Thoracic aorta (tissue), 2 donors: Measurements from ENCODE around the gene UACA. TPM values are rescaled to one million over a fixed set of nuclear protein-coding genes. Genes with fewer than 3 reads are reported as not detected.

ENCODE experiments used
- ATAC-seq: fragments of 150-250 bp; one replicate; pipeline ENCODE4 v1.8.0; 2017; ENCODE audit warnings: low read depth; ENCODE audit not compliant: insufficient number of reproducible peaks, low FRiP score
- DNase-seq: peaks from one replicate; pipeline ENCODE4 v3.0.0-alpha.2; 2020; ENCODE audit warnings: low spot score
- H3K27ac ChIP-seq, 2 donors: fragments of 200-600 bp; sonication (generic); 1 replicate in 1 of 2; 2 replicates in 1 of 2; pipeline ENCODE4 v1.5.1; 2016; ENCODE audit warnings: mild to moderate bottlenecking in 2 of 2, moderate library complexity in 2 of 2
- H3K27me3 ChIP-seq: fragments of 200-600 bp; sonication (generic); replicated peaks from 2 replicates; pipeline ENCODE4 v1.6.0; 2016; ENCODE audit warnings: mild to moderate bottlenecking; ENCODE audit not compliant: insufficient read depth
- H3K36me3 ChIP-seq: fragments of 200-600 bp; sonication (generic); one replicate; pipeline ENCODE4 v1.5.1; 2016
- H3K4me1 ChIP-seq, 2 donors: fragments of 200-600 bp; sonication (generic); 1 replicate in 1 of 2; 2 replicates in 1 of 2; pipeline versions ENCODE4 v1.5.1 to v1.6.0; 2016; ENCODE audit warnings: low read depth in 2 of 2, mild to moderate bottlenecking in 1 of 2; ENCODE audit not compliant: control insufficient read depth in 1 of 2
- H3K4me3 ChIP-seq: fragments of 200-600 bp; sonication (generic); 2 replicates; pipeline ENCODE4 v1.5.1; 2016; ENCODE audit warnings: mild to moderate bottlenecking
- H3K9me3 ChIP-seq: fragments of 200-600 bp; sonication (generic); 2 replicates; pipeline ENCODE4 v1.5.1; 2016
- total RNA-seq, 2 donors: library from RNA; depleted of rRNA; stranded (reverse); fragments of >200 nt; gene quantifications; one replicate each; pipeline versions ENCODE4 v1.1.0 to v1.2.3, GENCODE V29; 2016
- TF ChIP-seq, protein P1 (sequence below): fragments of 200-600 bp; sonication (generic); IDR thresholded peaks from one replicate; pipeline ENCODE4 v1.5.1; 2019; ENCODE audit warnings: antibody characterized with exemption

The UACA gene
- total RNA-seq, 2 donors from 2014 or later: 107 to 118 TPM

DNA sequence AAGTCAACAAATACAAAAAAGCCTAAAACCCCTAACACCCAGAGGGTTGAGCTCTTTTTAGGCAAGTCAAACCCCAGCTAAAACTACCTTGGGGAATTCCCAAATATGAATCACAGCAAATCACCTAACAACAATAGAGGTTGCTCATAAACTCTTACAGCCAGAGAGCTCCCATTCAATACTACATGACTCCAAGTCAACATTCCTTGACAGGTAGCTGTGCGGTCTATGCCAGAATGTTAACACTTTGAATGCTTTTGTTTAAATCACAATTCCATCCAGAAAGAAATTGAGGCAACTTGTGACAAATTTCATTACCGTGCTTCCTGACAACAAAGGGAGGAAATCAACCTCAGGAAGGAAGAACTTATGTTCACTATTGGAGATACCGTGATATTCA is 7.5 kb upstream of the UACA start:
- DNase-seq (no peak), ATAC-seq (no peak)
- H3K27me3 ChIP-seq: no peaks in the 10 kb centered on the region
- H3K27ac ChIP-seq: no peak overlapping the region
- H3K36me3 ChIP-seq: no peaks in the 10 kb centered on the region
- peaks cover 12 to 19% of the 10 kb centered on the region in 2 donors for H3K4me1 ChIP-seq
- TF ChIP-seq, protein P1, sequence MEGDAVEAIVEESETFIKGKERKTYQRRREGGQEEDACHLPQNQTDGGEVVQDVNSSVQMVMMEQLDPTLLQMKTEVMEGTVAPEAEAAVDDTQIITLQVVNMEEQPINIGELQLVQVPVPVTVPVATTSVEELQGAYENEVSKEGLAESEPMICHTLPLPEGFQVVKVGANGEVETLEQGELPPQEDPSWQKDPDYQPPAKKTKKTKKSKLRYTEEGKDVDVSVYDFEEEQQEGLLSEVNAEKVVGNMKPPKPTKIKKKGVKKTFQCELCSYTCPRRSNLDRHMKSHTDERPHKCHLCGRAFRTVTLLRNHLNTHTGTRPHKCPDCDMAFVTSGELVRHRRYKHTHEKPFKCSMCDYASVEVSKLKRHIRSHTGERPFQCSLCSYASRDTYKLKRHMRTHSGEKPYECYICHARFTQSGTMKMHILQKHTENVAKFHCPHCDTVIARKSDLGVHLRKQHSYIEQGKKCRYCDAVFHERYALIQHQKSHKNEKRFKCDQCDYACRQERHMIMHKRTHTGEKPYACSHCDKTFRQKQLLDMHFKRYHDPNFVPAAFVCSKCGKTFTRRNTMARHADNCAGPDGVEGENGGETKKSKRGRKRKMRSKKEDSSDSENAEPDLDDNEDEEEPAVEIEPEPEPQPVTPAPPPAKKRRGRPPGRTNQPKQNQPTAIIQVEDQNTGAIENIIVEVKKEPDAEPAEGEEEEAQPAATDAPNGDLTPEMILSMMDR: no peak
- H3K4me3 ChIP-seq: no peak overlapping the region
- H3K9me3 ChIP-seq: no peaks in the 10 kb centered on the region

DNA sequence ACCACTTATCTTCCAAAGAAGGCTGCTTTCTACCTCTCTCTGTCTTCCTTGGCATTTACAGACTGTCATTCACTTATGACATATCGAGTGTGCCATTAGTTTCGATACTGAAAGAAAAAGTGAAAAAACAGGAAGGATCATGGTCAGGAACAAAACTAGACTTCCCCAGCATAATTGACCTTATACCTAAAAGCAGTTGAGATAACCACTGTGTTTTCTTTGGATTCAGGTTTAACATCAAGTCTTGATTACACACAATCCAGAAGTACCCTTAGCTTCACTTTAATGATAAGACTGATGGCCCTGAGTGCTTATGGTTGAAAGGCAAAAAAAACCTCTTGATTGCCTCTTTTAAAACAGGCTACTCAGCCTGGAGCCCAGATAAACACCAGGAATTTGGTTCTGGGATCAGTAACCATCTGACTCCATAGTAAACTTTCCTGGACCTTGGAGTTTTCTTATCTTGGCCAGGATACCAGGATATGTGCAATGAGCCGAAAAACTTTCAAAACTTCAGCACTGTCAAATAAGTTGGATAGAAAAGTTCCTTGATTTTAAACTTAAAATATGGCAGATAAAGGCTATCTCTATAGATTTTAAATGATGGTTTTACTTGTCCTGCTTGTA is 5.0 kb upstream of the UACA start:
- no peak for ATAC-seq
- no peak overlapping the region for H3K27ac ChIP-seq
- H3K36me3 ChIP-seq: no peaks in the 10 kb centered on the region
- peaks cover 10 to 22% of the 10 kb centered on the region in 2 donors for H3K4me1 ChIP-seq
- peak overlapping the region; percentile 10 for H3K4me3 ChIP-seq
- H3K27me3 ChIP-seq: no peaks in the 10 kb centered on the region
- DNase-seq: no peak
- TF ChIP-seq, protein P1: no peak
- H3K9me3 ChIP-seq: no peaks in the 10 kb centered on the region

DNA sequence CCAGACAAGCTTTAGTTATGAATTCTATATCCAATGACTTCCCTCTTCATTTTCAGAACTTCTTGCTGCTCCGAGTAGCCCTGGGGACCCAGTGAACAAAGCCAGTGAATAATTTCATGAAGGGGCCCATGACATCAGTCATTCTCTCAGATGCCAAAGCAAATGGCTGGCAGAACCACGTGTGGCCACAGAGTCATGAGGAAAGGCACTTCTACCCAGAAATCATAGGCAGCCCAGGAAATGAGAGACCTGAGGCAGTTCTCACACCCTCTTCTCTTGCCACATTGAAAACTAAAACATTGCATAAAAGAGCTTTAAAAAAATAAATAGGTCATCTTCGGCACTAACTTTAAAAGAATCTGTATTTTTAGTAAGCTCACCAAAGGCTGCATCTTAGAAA is 4.3 kb upstream of the UACA start:
- TF ChIP-seq, protein P1: no peak
- Histone ChIP-seq H3K27me3 (no peaks in the 10 kb centered on the region), H3K9me3 (no peaks in the 10 kb centered on the region), H3K36me3 (no peaks in the 10 kb centered on the region), H3K27ac (no peak overlapping the region), H3K4me1 (peaks cover 6 to 17% of the 10 kb centered on the region in 2 donors), H3K4me3 (peak overlapping the region; percentile 10)
- ATAC-seq: no peak
- DNase-seq: no peak

GRCh38 chr15:70766597-70766996 is 3.2 kb upstream of the UACA start:
- DNase-seq (no peak), ATAC-seq (no peak)
- H3K9me3 ChIP-seq: no peaks in the 10 kb centered on the region
- TF ChIP-seq, protein P1: no peak
- H3K4me3 ChIP-seq: no peak overlapping the region
- H3K27me3 ChIP-seq: no peaks in the 10 kb centered on the region
- H3K36me3 ChIP-seq: no peaks in the 10 kb centered on the region
- no peak overlapping the region for H3K27ac ChIP-seq
- H3K4me1 ChIP-seq: peaks cover 10 to 20% of the 10 kb centered on the region in 2 donors

DNA sequence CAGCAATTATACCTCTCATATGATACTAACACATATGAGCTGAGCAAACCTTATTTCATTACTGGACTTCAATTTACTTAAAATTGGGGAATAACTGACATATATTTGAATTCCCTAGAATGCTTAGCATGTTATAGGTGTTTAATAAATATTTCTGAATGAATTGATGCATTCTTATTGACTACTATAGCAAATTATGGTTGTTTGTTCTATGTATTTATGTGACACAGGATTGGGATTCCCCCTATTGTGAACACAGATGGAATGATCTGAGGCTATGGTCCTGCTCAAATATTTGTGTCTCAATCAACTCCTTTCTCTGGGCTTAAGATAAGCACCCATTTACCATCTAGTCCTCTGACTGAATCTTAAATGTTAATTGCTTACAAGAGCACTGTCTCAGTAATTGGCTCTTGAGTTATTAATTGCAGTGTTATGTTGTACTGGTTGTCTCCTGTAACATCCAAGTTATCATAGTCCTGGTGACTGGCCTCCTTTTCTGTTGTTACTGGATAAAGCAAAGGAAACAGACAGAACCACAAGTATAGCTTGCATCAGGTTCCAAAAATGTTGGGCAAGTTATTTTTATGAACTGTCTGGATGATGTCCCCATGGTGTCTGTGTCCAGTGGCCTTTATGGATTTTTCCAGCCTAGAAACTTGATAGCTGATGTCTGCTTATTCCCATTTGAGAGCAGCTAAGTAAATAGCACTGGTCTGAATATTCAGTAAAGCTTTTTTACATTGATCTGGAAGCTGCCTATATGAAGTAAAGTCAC is 2.3 kb upstream of the UACA start:
- no peak for ATAC-seq
- TF ChIP-seq, protein P1: no peak
- no peak for DNase-seq
- Histone ChIP-seq H3K27me3 (no peaks in the 10 kb centered on the region), H3K4me3 (no peak overlapping the region), H3K36me3 (no peaks in the 10 kb centered on the region), H3K4me1 (peaks cover 16 to 29% of the 10 kb centered on the region in 2 donors), H3K27ac (no peak overlapping the region), H3K9me3 (no peaks in the 10 kb centered on the region)
